Thoracic aorta (tissue), 2 donors: ENCODE data around the gene CD36. TPM values are rescaled to one million over a fixed set of nuclear protein-coding genes. Genes with fewer than 3 reads are reported as not detected.

ENCODE experiments used
- ATAC-seq: fragments of 150-250 bp; one replicate; pipeline ENCODE4 v1.8.0; 2017; ENCODE audit warnings: low read depth; ENCODE audit not compliant: insufficient number of reproducible peaks, low FRiP score
- DNase-seq: peaks from one replicate; pipeline ENCODE4 v3.0.0-alpha.2; 2020; ENCODE audit warnings: low spot score
- H3K27ac ChIP-seq, 2 donors: fragments of 200-600 bp; sonication (generic); 1 replicate in 1 of 2; 2 replicates in 1 of 2; pipeline ENCODE4 v1.5.1; 2016; ENCODE audit warnings: mild to moderate bottlenecking in 2 of 2, moderate library complexity in 2 of 2
- H3K27me3 ChIP-seq: fragments of 200-600 bp; sonication (generic); replicated peaks from 2 replicates; pipeline ENCODE4 v1.6.0; 2016; ENCODE audit warnings: mild to moderate bottlenecking; ENCODE audit not compliant: insufficient read depth
- H3K36me3 ChIP-seq: fragments of 200-600 bp; sonication (generic); one replicate; pipeline ENCODE4 v1.5.1; 2016
- H3K4me1 ChIP-seq, 2 donors: fragments of 200-600 bp; sonication (generic); 1 replicate in 1 of 2; 2 replicates in 1 of 2; pipeline versions ENCODE4 v1.5.1 to v1.6.0; 2016; ENCODE audit warnings: low read depth in 2 of 2, mild to moderate bottlenecking in 1 of 2; ENCODE audit not compliant: control insufficient read depth in 1 of 2
- H3K4me3 ChIP-seq: fragments of 200-600 bp; sonication (generic); 2 replicates; pipeline ENCODE4 v1.5.1; 2016; ENCODE audit warnings: mild to moderate bottlenecking
- H3K9me3 ChIP-seq: fragments of 200-600 bp; sonication (generic); 2 replicates; pipeline ENCODE4 v1.5.1; 2016
- CTCF ChIP-seq: fragments of 200-600 bp; sonication (generic); IDR thresholded peaks from one replicate; pipeline ENCODE4 v1.5.1; 2019; ENCODE audit warnings: antibody characterized with exemption
- total RNA-seq, 2 donors: library from RNA; depleted of rRNA; stranded (reverse); fragments of >200 nt; gene quantifications; one replicate each; pipeline versions ENCODE4 v1.1.0 to v1.2.3, GENCODE V29; 2016

CD36 gene
- total RNA-seq, 2 donors from 2014 or later, result 68.6 to 94.8 TPM

GRCh38 chr7:80647436-80647835 is 9.0 kb downstream of the CD36 start:
- Histone ChIP-seq H3K4me1 (no peaks in the 10 kb centered on the region), H3K9me3 (no peaks in the 10 kb centered on the region), H3K4me3 (no peak overlapping the region), H3K27me3 (no peaks in the 10 kb centered on the region), H3K36me3 (no peaks in the 10 kb centered on the region), H3K27ac (no peak overlapping the region)
- no peak for TF ChIP-seq CTCF
- no peak for DNase-seq
- ATAC-seq, result no peak

- no peaks in the 10 kb centered on the region for H3K4me1 ChIP-seq
- ATAC-seq, result no peak
- H3K27me3 ChIP-seq, result no peaks in the 10 kb centered on the region
- no peak overlapping the region for H3K27ac ChIP-seq
- TF ChIP-seq CTCF, result no peak
- no peaks in the 10 kb centered on the region for H3K9me3 ChIP-seq
- no peaks in the 10 kb centered on the region for H3K36me3 ChIP-seq
- no peak overlapping the region for H3K4me3 ChIP-seq
- DNase-seq, result no peak
These were observed 9.7 kb downstream of the CD36 start for GRCh38 chr7:80648031-80648600.

GRCh38 chr7:80649011-80649410 is 10.6 kb downstream of the CD36 start:
- no peak for TF ChIP-seq CTCF
- Histone ChIP-seq H3K4me3 (no peak overlapping the region), H3K36me3 (no peaks in the 10 kb centered on the region), H3K27ac (no peak overlapping the region), H3K27me3 (no peaks in the 10 kb centered on the region), H3K4me1 (no peaks in the 10 kb centered on the region), H3K9me3 (no peaks in the 10 kb centered on the region)
- DNase-seq, result no peak
- ATAC-seq, result no peak

DNA sequence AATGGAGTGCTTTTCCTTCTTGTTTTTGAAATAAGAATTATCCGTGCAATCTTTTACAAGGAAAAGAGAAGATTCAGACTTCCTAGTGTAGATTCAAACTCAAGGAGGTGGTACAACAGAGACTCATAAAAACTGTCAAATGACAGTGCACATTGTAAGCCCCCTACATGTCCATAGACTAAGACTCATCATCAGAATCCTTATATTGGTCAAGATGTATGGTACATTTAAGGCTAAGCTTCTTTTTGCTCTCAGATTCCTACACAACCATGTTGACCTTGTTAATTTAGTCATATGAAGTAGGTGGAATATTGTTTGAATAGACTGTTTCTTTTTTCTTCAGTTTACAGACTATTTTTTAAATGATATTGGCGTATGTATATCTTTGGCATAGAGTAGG is 11.6 kb downstream of the CD36 start:
- H3K27ac ChIP-seq, result no peak overlapping the region
- TF ChIP-seq CTCF, result no peak
- no peaks in the 10 kb centered on the region for H3K9me3 ChIP-seq
- no peaks in the 10 kb centered on the region for H3K4me1 ChIP-seq
- H3K4me3 ChIP-seq, result no peak overlapping the region
- ATAC-seq, result no peak
- no peaks in the 10 kb centered on the region for H3K27me3 ChIP-seq
- no peaks in the 10 kb centered on the region for H3K36me3 ChIP-seq
- no peak for DNase-seq

GRCh38 chr7:80651471-80651870 is 13.0 kb downstream of the CD36 start:
- DNase-seq (no peak), ATAC-seq (no peak)
- Histone ChIP-seq H3K4me3 (no peak overlapping the region), H3K27me3 (no peaks in the 10 kb centered on the region), H3K9me3 (no peaks in the 10 kb centered on the region), H3K36me3 (no peaks in the 10 kb centered on the region), H3K27ac (no peak overlapping the region), H3K4me1 (no peaks in the 10 kb centered on the region)
- no peak for TF ChIP-seq CTCF
